Thymus (tissue), 11 donors: ENCODE measurements around the gene GNA14. TPM values are rescaled to one million over a fixed set of nuclear protein-coding genes. Genes with fewer than 3 reads are reported as not detected.

Experiments
- DNase-seq, 9 donors: peaks; one replicate each; pipeline ENCODE4 v3.0.0-alpha.2; 2013; ENCODE audit warnings: low spot score in 9 of 9, low read depth in 6 of 9, missing footprints in 1 of 9
- H3K27ac ChIP-seq, 2 donors: one replicate each; pipeline ENCODE4 v1.5.1; 2013; ENCODE audit warnings: control low read depth in 1 of 2, low read depth in 1 of 2, low read length in 1 of 2, mild to moderate bottlenecking in 1 of 2, moderate library complexity in 1 of 2
- H3K27me3 ChIP-seq, 2 donors: one replicate each; pipeline ENCODE4 v1.5.1; 2013; ENCODE audit warnings: low read length in 1 of 2; ENCODE audit not compliant: control insufficient read depth in 2 of 2, insufficient read depth in 1 of 2
- H3K36me3 ChIP-seq, 2 donors: one replicate each; pipeline ENCODE4 v1.5.1; 2013; ENCODE audit warnings: low read length in 1 of 2, mild to moderate bottlenecking in 1 of 2, moderate library complexity in 1 of 2; ENCODE audit not compliant: control insufficient read depth in 2 of 2, insufficient read depth in 2 of 2
- H3K4me1 ChIP-seq, 2 donors: one replicate each; pipeline ENCODE4 v1.5.1; 2013; ENCODE audit warnings: low read length in 2 of 2; ENCODE audit not compliant: control insufficient read depth in 2 of 2, insufficient read depth in 2 of 2
- H3K4me3 ChIP-seq, 2 donors: one replicate each; pipeline ENCODE4 v1.5.1; 2013; ENCODE audit warnings: low read length in 2 of 2, control low read depth in 1 of 2, mild to moderate bottlenecking in 1 of 2
- H3K9me3 ChIP-seq, 2 donors: one replicate each; pipeline ENCODE4 v1.5.1; 2013; ENCODE audit warnings: low read length in 1 of 2, mild to moderate bottlenecking in 1 of 2; ENCODE audit not compliant: control insufficient read depth in 2 of 2, insufficient read depth in 1 of 2
- WGBS: extraction: QIAGEN DNeasy Blood & Tissue Kit; methylation state at CpG from one replicate; pipeline ENCODE4 v1.1.7; 2013; 5-methylcytosine and 5-hydroxymethylcytosine counted together
- polyA plus RNA-seq: library from polyadenylated mRNA; stranded (reverse); fragments of 200-250 nt; gene quantifications from one replicate; pipeline ENCODE4 v1.2.3, GENCODE V29; 2013
- total RNA-seq: library from RNA; stranded (reverse); fragments of 120-200 nt; gene quantifications from one replicate; pipeline ENCODE4 v1.2.4, GENCODE V29; 2013
- donor health status: healthy.

Gene GNA14
- total and polyA plus RNA-seq, 2 donors = 0.47 to 1.4 TPM

DNA sequence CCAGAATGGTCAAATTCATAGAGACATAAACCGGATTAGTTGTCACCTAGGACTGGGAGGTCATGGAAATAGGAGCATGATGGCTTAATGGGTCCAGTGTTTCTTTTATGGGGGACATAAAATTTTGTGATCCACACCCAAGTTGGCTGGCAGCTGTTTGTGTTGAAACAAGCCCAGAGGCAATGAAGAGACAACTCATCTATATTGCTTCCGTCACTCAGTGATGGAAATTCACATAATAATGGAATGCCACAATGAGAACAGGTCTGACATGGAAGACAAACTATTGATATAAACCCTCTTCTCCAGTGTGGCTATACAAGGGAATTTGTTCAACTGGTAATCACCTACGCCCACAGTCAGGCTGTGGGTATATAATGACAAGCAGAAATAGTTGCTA lies 173.2 kb downstream of the GNA14 start:
- Histone ChIP-seq H3K27me3 (no peaks in the 10 kb centered on the region), H3K4me3 (no peak overlapping the region), H3K9me3 (no peaks in the 10 kb centered on the region), H3K36me3 (no peaks in the 10 kb centered on the region), H3K4me1 (peaks cover 0 to 9% of the 10 kb centered on the region in 2 donors), H3K27ac (no peak overlapping the region)
- DNase-seq = no peak
- 98% methylated on average over 3 of the region's 3 CpGs for WGBS

DNA sequence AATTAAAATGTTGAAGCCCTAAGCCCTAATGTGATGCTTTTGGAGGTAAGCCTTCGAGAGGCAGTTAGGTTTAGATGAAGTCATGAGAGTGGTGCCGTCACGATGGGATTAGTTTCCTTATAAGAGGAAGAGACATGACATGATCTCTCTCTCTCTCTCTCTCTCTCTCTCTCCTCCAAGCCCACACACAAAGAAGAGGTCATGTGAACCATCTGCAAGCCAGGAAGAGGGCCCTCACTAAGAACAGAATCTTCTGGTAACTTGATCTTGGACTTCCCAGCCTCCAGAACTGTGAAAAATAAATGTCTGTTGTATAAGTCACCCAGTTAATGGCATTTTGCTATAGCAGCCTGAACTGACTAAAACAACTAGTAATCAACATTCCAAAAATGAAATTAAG lies 175.5 kb downstream of the GNA14 start:
- no peak for DNase-seq
- Histone ChIP-seq H3K4me1 (peaks cover 0 to 9% of the 10 kb centered on the region in 2 donors), H3K27ac (no peak overlapping the region), H3K27me3 (no peaks in the 10 kb centered on the region), H3K4me3 (no peak overlapping the region), H3K9me3 (no peaks in the 10 kb centered on the region), H3K36me3 (no peaks in the 10 kb centered on the region)
- 97% methylated on average over 3 of the region's 3 CpGs for WGBS

DNA sequence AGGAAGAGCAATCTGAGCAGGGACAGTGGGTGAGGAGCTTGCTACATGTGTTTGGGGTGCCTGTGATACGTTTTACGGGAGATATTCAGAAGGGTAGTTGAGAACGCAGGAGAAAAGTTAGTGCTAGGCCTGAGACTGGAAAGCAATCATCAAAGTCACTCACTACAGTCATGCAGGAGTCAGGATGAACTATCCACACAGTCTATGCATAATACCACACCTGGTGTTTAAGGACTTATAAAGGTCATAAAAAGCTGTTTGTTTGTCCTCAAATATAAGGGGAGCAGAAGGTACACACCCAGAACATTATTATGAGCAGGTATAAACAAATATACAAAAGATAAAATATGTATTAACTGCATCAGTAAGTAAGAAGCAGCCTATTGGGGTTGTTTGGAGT lies 176.6 kb downstream of the GNA14 start:
- Histone ChIP-seq H3K27ac (no peak overlapping the region), H3K4me3 (no peak overlapping the region), H3K9me3 (no peaks in the 10 kb centered on the region), H3K27me3 (no peaks in the 10 kb centered on the region), H3K36me3 (no peaks in the 10 kb centered on the region), H3K4me1 (peaks cover 0 to 3% of the 10 kb centered on the region in 2 donors)
- DNase-seq = no peak
- WGBS = 98% methylated on average over 3 of the region's 3 CpGs

DNA sequence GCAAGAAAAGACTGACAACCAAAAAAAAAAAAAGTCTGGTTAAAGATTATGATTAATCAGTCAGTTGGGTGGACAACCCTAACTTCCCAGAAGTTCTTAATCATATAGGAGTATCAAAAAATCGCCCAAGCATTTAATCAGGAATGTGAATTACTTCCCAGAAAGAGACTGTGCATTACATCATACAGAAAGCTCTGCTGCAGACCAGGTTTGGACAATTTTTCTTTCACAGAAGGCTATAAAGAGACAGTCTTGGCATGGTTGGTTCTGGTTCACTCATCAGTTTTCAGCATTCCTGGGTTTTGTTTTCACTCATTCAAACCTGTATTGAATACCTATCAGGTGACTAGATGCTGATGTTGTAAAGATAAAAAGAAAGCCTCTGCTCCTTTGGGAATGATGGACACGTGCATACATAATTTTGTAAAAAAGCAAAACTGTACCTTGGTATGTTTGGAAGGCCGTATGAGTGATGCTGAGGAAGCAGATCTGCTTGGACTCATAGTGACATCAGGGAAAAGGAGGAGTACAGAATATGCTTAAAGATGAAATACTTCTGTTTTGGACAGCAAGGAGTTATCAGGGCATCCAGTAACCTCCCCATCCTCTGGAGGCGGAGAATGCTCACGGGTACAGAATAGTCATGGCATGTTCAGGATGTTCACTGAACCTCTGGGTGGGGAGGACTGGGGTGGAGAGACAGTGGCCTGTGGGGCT lies 178.4 kb downstream of the GNA14 start:
- no peak overlapping the region for H3K27ac ChIP-seq
- no peaks in the 10 kb centered on the region for H3K9me3 ChIP-seq
- no peaks in the 10 kb centered on the region for H3K36me3 ChIP-seq
- no peaks in the 10 kb centered on the region for H3K4me1 ChIP-seq
- 92% methylated on average over 5 of the region's 5 CpGs for WGBS
- DNase-seq = no peak
- no peaks in the 10 kb centered on the region for H3K27me3 ChIP-seq
- H3K4me3 ChIP-seq = no peak overlapping the region

DNA sequence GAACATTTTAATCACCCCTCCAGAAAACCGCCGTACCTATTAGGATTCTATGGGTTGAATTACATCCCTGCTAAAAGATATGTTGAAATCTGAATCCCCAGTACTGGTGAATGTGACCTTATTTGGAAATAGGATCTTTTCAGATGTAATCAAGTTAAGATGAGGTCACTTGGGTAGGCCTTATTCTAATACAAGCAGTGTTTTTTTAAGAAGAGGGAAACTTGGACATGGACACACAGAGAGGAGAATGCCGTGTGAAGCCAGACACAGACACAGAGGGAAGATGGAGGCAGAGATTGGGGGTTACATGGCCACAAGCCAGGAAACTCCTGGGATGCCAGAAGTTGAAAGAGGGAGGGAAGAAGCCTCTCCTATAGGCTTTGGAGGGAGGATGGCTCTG lies 183.5 kb downstream of the GNA14 start:
- Histone ChIP-seq H3K27ac (no peak overlapping the region), H3K4me1 (no peaks in the 10 kb centered on the region), H3K4me3 (no peak overlapping the region), H3K27me3 (no peaks in the 10 kb centered on the region), H3K9me3 (no peaks in the 10 kb centered on the region), H3K36me3 (no peaks in the 10 kb centered on the region)
- DNase-seq = no peak
- 78% methylated on average over 3 of the region's 3 CpGs for WGBS

DNA sequence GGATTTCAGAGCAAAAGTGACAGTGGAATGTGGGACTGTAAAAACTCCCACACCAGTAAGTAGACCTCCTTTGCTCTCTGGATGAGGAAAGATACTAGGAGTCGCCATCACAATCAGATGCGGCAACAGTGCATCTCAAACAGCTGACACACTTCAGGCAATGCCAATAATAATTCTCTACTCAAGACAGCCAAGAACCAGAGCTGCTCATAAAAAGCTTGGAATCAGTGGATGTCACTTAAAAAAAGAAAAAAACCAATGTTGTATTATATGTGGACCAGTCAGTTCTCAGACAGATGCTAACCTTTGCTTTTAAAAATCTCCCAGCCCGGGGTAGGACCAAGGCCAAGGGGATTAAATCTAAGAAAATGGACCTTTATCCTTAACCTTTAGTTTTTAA lies 185.0 kb downstream of the GNA14 start:
- no peak for DNase-seq
- Histone ChIP-seq H3K4me1 (no peaks in the 10 kb centered on the region), H3K36me3 (no peaks in the 10 kb centered on the region), H3K9me3 (peaks cover 0 to under 1% of the 10 kb centered on the region in 2 donors), H3K27ac (no peak overlapping the region), H3K4me3 (no peak overlapping the region), H3K27me3 (no peaks in the 10 kb centered on the region)
- 99% methylated on average over 3 of the region's 3 CpGs for WGBS

DNA sequence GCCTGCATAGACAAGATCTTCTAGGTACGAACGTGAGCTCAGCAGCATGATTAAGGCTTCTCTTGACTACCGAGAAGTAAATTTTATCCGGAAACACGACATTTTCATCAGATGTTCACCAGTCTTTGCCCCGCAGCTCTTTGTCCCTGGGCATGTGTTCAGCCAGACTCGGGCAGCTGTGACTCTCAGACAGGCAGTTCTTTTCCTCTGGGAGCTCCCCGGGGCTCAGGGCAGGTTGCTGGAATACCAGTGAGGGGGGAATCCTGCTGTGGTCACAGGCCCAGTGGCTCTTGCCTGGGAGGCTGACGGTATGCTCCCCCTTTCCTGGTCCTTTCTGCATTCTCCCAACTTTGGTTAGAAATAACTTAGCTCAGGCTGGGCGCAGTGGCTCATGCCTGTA lies 186.1 kb downstream of the GNA14 start:
- WGBS = 95% methylated on average over 10 of the region's 10 CpGs
- H3K27me3 ChIP-seq = no peaks in the 10 kb centered on the region
- no peak overlapping the region for H3K27ac ChIP-seq
- H3K4me3 ChIP-seq = no peak overlapping the region
- H3K4me1 ChIP-seq = no peaks in the 10 kb centered on the region
- H3K9me3 ChIP-seq = peaks cover 0 to 3% of the 10 kb centered on the region in 2 donors
- DNase-seq = no peak
- no peaks in the 10 kb centered on the region for H3K36me3 ChIP-seq

DNA sequence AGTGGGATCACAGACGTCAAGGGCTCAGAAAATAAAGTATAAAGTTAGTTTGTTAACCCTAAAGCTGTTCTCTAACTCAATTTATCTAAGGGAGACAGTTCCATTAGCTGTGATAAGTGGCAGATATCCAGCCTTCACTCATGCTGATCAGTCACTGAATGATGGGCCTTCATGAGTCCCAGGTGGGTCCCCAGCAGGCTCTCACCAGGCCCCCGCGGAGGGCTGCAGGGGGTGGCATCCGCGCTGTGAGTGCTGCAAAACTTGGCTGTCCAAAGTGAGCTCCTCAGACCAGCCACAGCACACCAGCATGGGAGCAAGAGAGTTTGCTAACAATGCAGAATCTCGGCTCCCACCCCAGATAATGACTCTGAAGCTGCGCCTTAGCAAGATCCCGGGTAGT lies 187.2 kb downstream of the GNA14 start:
- Histone ChIP-seq H3K9me3 (peaks cover 0 to 3% of the 10 kb centered on the region in 2 donors), H3K27ac (no peak overlapping the region), H3K27me3 (no peaks in the 10 kb centered on the region), H3K4me3 (no peak overlapping the region), H3K4me1 (no peaks in the 10 kb centered on the region), H3K36me3 (no peaks in the 10 kb centered on the region)
- WGBS = 89% methylated on average over 8 of the region's 8 CpGs
- no peak for DNase-seq

DNA sequence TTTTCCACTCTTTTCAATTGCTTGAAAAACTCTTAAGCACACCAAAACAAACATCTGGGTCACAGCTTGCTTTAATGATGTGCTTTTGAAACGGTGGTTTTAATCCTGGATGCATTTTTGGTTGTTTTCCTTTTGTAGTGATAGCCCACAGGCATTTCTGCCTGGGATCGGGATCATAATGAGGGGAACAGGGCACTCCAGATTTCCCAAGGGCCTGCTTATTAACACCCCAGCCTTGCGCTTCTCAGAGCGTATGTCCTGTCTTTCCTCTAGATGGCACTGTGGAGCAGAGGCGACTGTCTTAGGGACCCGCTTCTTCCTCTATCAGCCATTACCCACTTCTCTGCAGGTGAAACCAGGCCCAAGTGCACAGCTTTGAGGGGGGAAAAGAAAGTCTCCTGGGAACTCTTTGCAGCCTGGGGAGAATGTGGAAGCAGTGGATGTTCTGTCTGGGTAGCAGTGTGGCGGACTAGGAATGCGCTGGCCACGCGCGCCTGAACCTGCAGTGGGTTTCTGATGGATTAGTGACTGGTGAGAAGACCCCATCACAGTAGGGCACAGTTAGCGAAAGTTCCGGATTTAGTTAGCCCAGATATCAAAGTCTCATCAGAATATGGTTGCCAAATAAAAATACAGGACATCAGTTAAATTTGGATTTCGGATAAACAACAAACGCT lies 190.1 kb downstream of the GNA14 start:
- Histone ChIP-seq H3K4me1 (no peaks in the 10 kb centered on the region), H3K36me3 (no peaks in the 10 kb centered on the region), H3K27me3 (no peaks in the 10 kb centered on the region), H3K4me3 (no peak overlapping the region), H3K27ac (no peak overlapping the region), H3K9me3 (peaks cover 0 to 3% of the 10 kb centered on the region in 2 donors)
- peak; percentile 32 to 88 (median 62) for DNase-seq
- 58% methylated on average over 15 of the region's 15 CpGs for WGBS
